Stimulated activated CD8-positive, alpha-beta memory T cell treated with anti-CD3 and anti-CD28 coated beads, Interleukin-7, amount 100 ng/mL, for 24 hours (primary cell): ENCODE data around the gene KRTAP5-9.
"Not testable (repeated sequence)": the region's sequence is repeated elsewhere in the genome, so short reads cannot be mapped to it uniquely, and the experiment has no call there.

Source experiments
- DNase-seq: peaks from one replicate; pipeline ENCODE4 v3.0.0-alpha.2; 2020; ENCODE audit warnings: low read depth

Gene KRTAP5-9

DNA sequence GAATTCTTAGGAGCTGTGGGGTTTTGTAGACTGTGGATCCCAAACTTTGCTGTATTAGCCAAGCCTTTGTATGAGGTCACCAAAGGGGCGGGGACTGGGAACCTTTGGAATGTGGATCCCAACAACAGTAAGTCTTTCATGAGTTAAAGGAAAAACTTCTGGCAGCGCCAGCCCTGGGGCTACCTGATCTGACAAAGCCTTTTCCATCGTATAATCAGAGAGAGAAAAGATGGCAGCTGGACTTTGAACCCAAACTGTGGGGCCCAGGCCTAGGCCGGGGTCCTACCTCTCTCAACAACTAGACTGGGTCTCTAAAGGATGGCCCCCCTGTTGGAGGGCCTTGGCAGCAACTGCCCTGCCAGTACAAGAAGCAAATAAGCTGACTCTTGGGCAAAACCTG, 40.1 kb downstream of the KRTAP5-9 start:
- not testable (repeated sequence) for DNase-seq

DNA sequence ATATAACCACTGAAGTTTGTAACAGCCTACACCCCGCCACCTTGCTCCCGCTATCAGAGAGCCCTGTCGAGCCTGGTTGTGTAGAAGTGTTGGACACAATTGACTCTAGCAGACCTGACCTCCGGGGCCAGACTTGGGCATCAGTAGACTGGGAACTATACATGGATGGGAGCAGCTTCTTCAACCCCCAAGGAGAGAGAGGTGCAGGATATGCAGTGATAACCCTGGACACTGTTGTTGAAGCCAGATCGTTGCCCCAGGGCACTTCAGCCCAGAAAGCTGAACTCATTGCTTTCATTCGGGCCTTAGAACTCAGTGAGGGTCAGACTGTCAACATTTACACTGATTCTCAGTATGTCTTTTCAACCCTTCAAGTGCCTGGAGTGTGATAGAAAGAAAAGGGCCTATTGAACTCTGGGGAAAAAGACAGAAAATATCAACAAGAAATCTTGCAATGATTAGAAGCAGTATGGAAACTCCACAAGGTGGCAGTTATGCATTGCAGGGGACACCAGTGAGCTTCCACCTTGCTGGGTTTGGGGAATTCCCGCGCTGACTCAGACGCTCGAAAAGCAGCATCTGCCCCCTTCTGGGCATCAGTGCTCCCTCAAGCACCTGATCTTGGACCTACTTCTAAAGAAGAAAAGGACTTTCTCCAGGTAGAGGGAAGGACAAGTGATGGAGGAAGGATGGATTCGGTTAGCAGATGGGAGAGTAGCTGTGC, 40.8 kb downstream of the KRTAP5-9 start:
- DNase-seq, result peak; percentile 34

DNA sequence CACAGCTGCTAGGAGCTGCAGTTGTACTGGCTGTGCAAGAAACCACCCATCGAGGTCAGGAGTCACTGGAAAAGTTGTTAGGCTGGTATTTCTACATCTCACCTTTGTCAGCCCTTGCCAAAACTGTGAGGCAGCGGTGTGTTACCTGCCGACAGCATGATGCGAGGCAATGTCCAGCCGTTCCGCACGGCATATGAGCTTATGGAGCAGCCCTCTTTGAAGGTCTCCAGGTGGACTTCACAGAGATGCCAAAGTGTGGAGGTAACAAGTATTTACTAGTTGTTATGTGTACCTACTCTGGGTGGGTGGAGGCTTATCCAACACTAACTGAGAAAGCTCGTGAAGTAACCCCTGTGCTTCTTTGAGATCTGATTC, 41.3 kb downstream of the KRTAP5-9 start:
- not testable (repeated sequence) for DNase-seq
